HG02938 (cell line): ENCODE measurements around the gene WDR1.

Source experiments
- ATAC-seq: cut with Tn5 transposase; IDR thresholded peaks from one replicate; pipeline ENCODE4 v1.9.1; 2021; ENCODE audit warnings: mild to moderate bottlenecking, moderate library complexity; ENCODE audit not compliant: unreplicated experiment

The WDR1 gene

DNA sequence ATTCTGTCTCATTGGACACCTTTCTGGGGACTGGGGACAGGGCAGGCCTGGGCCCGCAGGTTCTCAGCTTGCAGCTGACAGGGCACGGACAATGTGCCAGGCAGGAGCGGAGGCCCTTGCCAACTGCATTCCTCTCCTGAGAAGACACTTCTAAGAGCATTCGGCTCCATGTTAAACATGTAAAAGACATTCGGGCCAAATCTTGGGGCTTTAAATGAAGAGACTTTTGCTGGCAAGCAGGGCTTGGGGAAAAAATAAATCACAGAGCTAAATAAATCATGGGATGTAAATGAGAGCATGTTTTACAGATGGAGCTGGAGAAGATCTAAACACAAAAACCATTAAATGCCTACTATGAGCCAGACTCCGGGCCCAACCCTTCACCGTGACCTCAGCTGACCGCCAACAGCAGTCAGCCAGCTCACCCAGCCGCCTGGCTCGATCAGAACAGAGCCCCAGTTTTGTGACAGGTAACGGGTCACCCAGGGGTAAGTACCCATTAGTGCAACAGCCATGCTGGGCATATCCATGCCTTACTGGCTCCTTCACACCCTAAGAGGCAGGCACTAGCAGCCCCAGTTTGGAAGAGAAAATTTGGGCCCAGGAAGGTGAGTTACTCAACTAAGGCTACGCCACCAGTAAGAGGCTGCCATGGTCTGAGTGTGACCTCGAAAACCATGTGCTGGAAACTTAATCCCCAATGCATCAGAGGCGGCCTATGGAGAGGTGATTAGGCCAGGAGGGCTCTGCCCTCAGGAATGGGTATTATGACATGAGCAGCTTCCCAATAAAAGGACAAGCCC lies 14.7 kb downstream of the WDR1 start:
- ATAC-seq: no peak

DNA sequence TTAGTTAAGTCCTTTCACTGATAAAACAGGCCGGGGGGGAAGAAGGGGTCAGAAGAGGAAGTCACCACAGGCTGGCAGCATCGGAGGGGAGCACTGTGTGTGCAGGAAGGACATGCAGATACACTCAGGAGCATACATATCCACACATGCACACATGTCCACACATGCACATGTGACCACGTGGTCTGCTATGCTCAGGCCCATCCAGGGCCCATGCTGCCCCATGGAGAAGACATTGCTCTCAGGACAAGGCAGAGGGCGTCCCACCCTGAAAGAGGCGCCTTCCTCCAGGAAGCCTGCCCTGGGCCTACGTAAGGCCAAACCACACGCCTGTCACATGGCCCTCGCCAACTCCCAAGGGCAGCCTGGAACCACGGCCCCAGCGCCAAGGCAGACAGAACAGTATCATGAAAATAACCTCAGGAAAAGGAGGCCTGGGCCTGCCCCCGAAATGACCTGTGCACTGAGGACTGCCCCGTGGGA lies 15.8 kb downstream of the WDR1 start:
- no peak for ATAC-seq

GRCh38 chr4:10099499-10100325 lies 16.9 kb downstream of the WDR1 start:
- no peak for ATAC-seq

GRCh38 chr4:10098780-10099160 lies 17.8 kb downstream of the WDR1 start:
- no peak for ATAC-seq

- no peak for ATAC-seq
Measured at GRCh38 chr4:10097906-10098779, 18.5 kb downstream of the WDR1 start.

- no peak for ATAC-seq
Measured at GRCh38 chr4:10096978-10097335, 19.6 kb downstream of the WDR1 start.

GRCh38 chr4:10096201-10096977 lies 20.2 kb downstream of the WDR1 start:
- peak; percentile 61 for ATAC-seq

GRCh38 chr4:10095296-10095991 lies 21.2 kb downstream of the WDR1 start:
- no peak for ATAC-seq

- ATAC-seq: no peak
Measured at GRCh38 chr4:10094841-10095240, 21.8 kb downstream of the WDR1 start.

DNA sequence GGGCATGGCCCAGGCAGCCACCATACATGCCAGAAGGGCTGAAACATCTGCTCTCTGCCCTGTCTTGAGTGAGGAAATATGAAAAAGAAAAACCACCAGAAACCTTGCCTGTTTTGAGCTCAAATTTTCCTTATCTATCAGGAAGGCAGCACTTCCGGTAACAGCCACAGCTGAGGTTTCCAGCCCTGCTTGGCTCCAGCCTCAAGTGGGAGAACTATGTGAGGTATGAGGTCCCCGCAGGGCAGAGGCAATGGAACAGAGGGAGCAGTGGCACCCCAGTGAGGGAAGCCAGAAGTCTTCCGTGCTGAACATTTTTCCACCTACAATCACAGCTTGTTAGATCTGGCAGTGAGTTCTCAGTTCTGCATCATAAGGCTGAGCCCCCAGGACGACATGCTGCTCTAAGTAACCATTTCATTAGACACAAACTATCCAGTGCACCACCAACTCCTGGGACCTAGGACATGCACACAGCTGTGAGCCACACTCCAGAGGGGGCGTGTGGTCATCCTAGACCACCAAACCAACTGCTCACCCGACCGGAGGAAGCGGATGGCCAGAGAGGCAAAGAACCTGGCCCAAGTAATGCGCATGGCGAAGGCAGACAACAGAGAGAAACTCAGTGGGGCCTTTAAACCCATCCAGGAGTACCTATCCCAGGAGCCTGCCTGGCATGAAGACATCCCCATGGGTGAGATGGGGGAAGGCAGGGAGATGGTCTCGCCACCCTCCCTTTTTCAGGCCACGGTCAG lies 22.6 kb downstream of the WDR1 start:
- ATAC-seq: no peak

GRCh38 chr4:10093271-10093621 lies 23.4 kb downstream of the WDR1 start:
- ATAC-seq: no peak

DNA sequence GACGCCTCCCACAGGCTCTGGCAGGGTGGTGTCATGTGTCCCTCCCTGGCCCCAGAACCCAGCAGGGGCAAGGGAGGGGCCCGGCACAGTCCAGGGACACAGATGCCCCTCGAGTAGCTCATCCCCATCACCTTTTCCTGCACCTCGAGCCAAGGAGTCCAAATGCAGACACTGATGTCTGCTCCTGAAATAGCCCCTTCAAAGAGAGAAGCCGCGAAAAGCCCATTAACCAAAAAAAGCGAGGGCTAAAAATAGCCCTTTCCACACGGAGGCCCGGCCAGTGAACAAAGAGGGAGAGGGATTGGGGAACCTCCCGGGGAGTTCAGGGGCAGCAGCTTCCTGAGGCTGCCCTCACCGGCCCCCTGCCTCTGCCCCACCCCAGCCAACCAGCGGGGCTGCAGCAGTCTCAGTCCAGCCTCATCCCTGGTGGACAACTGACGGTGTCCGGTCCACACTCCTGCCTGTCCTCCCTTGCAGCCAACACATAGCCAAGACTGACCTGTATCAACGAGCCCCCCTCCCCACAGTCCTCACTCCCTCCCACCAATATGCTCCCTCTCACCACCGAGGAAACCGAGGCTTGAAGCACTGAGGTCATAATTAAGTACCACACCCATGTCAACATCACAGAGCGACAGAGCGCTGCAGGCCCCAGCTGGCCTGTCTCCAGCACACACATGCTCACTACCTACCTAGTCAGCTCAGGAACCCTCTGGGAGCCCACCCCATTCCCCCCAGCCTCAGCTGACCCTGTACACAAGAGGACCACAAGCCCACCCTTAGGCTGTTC lies 23.9 kb downstream of the WDR1 start:
- ATAC-seq: no peak

GRCh38 chr4:10091531-10092181 lies 24.9 kb downstream of the WDR1 start:
- ATAC-seq: no peak

DNA sequence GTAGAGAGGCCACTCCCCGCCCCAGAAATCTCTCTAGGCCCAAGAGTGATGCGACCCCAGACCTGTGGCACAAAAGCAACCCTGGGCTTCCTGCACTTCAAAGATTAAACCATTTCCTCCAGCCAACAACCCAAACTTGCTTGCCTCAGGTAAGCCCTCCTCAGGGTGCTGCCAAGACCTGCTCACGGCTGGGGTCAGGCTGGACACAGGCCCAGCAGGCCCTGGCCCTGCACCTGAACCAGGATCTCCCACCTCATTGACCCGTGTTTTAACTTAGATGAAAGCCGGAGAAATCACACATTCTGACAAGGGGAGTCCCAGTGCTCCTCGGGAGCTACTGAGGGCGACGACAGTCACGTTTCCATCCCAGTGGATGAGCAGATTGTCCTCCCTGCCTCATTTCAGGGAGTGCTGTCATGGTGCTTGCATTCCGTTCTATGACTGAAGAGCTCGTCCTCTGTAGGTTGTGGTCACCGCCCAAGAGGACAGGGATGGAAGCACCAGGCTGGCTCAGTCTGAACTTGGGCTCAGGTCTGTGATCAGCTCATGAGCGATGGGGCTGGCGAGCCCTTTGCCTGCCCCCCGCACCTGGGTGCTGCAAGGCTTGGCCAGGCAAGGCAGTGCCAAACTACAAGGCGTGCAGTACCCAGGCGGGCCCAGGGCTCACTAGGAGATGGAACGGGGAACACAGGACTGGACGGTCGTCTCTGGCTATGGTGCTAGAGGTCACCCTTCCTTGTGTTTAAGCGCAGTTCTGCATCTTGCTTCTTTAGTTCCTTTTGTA lies 25.9 kb downstream of the WDR1 start:
- ATAC-seq: no peak

GRCh38 chr4:10089346-10089745 lies 27.3 kb downstream of the WDR1 start:
- ATAC-seq: no peak

GRCh38 chr4:10088135-10089010 lies 28.2 kb downstream of the WDR1 start:
- no peak for ATAC-seq
